ENCODE data around the gene SCP2. TPM values are rescaled to one million over a fixed set of nuclear protein-coding genes. Genes with fewer than 3 reads are reported as not detected.

The SCP2 gene
- total RNA-seq, 1 donor from 2014 or later, result 57.5 TPM

- TF ChIP-seq CTCF (IDR thresholded peaks at IDR 0.05; ENCODE audit: partially characterized antibody, unreplicated experiment), result no peak
- Mint-ChIP-seq H3K9me3 (ENCODE audit: unreplicated experiment) (peaks cover 6% of the 10 kb centered on the region), H3K4me3 (ENCODE audit: unreplicated experiment) (no peak overlapping the region), H3K36me3 (ENCODE audit: unreplicated experiment) (no peaks in the 10 kb centered on the region), H3K4me1 (ENCODE audit: low read depth, unreplicated experiment) (peaks cover 27% of the 10 kb centered on the region), H3K27ac (ENCODE audit: unreplicated experiment) (no peak overlapping the region), H3K27me3 (ENCODE audit: unreplicated experiment) (peaks cover 2% of the 10 kb centered on the region)
- DNase-seq, result no peak
Measured at GRCh38 chr1:53044926-53045325, 117.8 kb downstream of the SCP2 start.

GRCh38 chr1:53046930-53047329, 119.9 kb downstream of the SCP2 start:
- H3K36me3 Mint-ChIP-seq (ENCODE audit: unreplicated experiment), result no peaks in the 10 kb centered on the region
- H3K9me3 Mint-ChIP-seq (ENCODE audit: unreplicated experiment), result peaks cover 6% of the 10 kb centered on the region
- peaks cover 39% of the 10 kb centered on the region for H3K4me1 Mint-ChIP-seq (ENCODE audit: low read depth, unreplicated experiment)
- TF ChIP-seq CTCF (IDR thresholded peaks at IDR 0.05; ENCODE audit: partially characterized antibody, unreplicated experiment), result no peak
- peak overlapping the region; percentile 29 for H3K27ac Mint-ChIP-seq (ENCODE audit: unreplicated experiment)
- H3K4me3 Mint-ChIP-seq (ENCODE audit: unreplicated experiment), result no peak overlapping the region
- peaks cover 2% of the 10 kb centered on the region for H3K27me3 Mint-ChIP-seq (ENCODE audit: unreplicated experiment)
- no peak for DNase-seq

- no peak for TF ChIP-seq CTCF (IDR thresholded peaks at IDR 0.05; ENCODE audit: partially characterized antibody, unreplicated experiment)
- Mint-ChIP-seq H3K27ac (ENCODE audit: unreplicated experiment) (peak overlapping the region; percentile 70), H3K4me3 (ENCODE audit: unreplicated experiment) (peak overlapping the region; percentile 55)
Measured at GRCh38 chr1:53047737-53048736, 121.0 kb downstream of the SCP2 start.

DNA sequence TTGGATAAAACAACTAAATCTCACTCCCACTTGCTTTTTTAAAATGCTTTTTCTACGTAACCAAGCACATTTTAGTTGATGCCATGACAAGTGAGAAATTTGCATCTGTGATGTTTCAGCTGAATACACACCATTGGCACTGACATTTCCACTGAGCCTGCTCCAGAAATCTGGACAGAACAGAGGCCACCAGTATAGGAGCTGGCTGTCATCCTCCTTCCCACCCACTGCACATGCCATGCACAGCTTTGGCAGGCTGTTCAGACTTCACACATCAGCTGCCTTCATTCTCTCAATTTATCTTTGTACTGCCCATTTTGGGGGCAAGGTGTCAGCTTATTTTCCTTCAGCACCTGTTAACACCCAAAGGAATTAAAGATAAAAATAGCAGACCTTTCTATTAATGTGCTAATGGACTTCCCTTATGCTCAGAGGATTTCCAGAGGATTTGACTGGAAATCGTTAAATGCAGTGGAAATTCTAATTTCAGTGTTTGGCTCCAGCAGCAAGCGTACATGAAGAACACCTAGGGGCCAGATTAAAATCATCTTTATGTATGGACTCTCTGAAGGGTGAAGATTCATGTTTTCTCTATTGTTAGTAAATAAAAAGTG, 122.0 kb downstream of the SCP2 start:
- Mint-ChIP-seq H3K4me1 (ENCODE audit: low read depth, unreplicated experiment) (peaks cover 35% of the 10 kb centered on the region), H3K4me3 (ENCODE audit: unreplicated experiment) (peak overlapping the region; percentile 55), H3K36me3 (ENCODE audit: unreplicated experiment) (no peaks in the 10 kb centered on the region), H3K27ac (ENCODE audit: unreplicated experiment) (peak overlapping the region; percentile 70), H3K9me3 (ENCODE audit: unreplicated experiment) (peaks cover 6% of the 10 kb centered on the region), H3K27me3 (ENCODE audit: unreplicated experiment) (peaks cover 3% of the 10 kb centered on the region)
- TF ChIP-seq CTCF (IDR thresholded peaks at IDR 0.05; ENCODE audit: partially characterized antibody, unreplicated experiment), result no peak
- DNase-seq, result no peak

More at GRCh38 chr1:53047737-53048736, 121.0 kb downstream of the SCP2 start:
- DNase-seq, result no peak
- Mint-ChIP-seq H3K27me3 (ENCODE audit: unreplicated experiment) (peaks cover 2% of the 10 kb centered on the region), H3K4me1 (ENCODE audit: low read depth, unreplicated experiment) (peaks cover 35% of the 10 kb centered on the region), H3K36me3 (ENCODE audit: unreplicated experiment) (no peaks in the 10 kb centered on the region), H3K9me3 (ENCODE audit: unreplicated experiment) (peaks cover 6% of the 10 kb centered on the region)
